Lung (tissue), 12 donors: Measurements from ENCODE around the gene CYSRT1. TPM values are rescaled to one million over a fixed set of nuclear protein-coding genes. Genes with fewer than 3 reads are reported as not detected.

Experiments used
- ATAC-seq: fragments of 200-7000 bp; cut with Tn5 transposase; one replicate; pipeline ENCODE4 v1.9.1; 2020; ENCODE audit warnings: moderate number of reproducible peaks; ENCODE audit not compliant: insufficient read depth, low FRiP score
- DNase-seq, 3 donors: peaks; one replicate each; pipeline ENCODE4 v3.0.0-alpha.2; 2013 to 2017
- H3K27ac ChIP-seq, 2 donors: one replicate each; pipeline ENCODE4 v1.5.1; 2013; ENCODE audit warnings: mild to moderate bottlenecking in 2 of 2, moderate library complexity in 2 of 2, control low read depth in 1 of 2, inconsistent platforms in 1 of 2, low read depth in 1 of 2, low read length in 1 of 2
- H3K27me3 ChIP-seq, 3 donors: one replicate each; pipeline ENCODE4 v1.5.1; 2013; ENCODE audit warnings: low read length in 2 of 3; ENCODE audit not compliant: control insufficient read depth in 3 of 3, insufficient read depth in 3 of 3
- H3K36me3 ChIP-seq, 4 donors: one replicate each; pipeline ENCODE4 v1.5.1; 2013; ENCODE audit warnings: low read length in 4 of 4, mild to moderate bottlenecking in 1 of 4, moderate library complexity in 1 of 4; ENCODE audit not compliant: control insufficient read depth in 4 of 4, insufficient read depth in 4 of 4
- H3K4me1 ChIP-seq, 5 donors: one replicate each; pipeline ENCODE4 v1.5.1; 2013; ENCODE audit warnings: low read length in 5 of 5, mild to moderate bottlenecking in 2 of 5, moderate library complexity in 1 of 5; ENCODE audit not compliant: control insufficient read depth in 5 of 5, insufficient read depth in 5 of 5
- H3K4me3 ChIP-seq: one replicate; pipeline ENCODE4 v1.5.1; 2013; ENCODE audit warnings: mild to moderate bottlenecking, control low read depth, moderate library complexity
- H3K9ac ChIP-seq, 2 donors: one replicate each; pipeline ENCODE4 v1.5.1; 2013; ENCODE audit warnings: low read length in 2 of 2, control low read depth in 1 of 2; ENCODE audit not compliant: insufficient read depth in 1 of 2
- H3K9me3 ChIP-seq, 4 donors: one replicate each; pipeline ENCODE4 v1.5.1; 2013; ENCODE audit warnings: low read length in 3 of 4, mild to moderate bottlenecking in 1 of 4, moderate library complexity in 1 of 4; ENCODE audit not compliant: control insufficient read depth in 4 of 4, insufficient read depth in 3 of 4
- CTCF ChIP-seq: IDR thresholded peaks from 2 replicates; pipeline ENCODE4 v1.5.1; 2012; ENCODE audit warnings: mild to moderate bottlenecking; ENCODE audit errors: control extremely low read depth, extremely low read depth
- WGBS, 2 donors: extraction: QIAGEN DNeasy Blood & Tissue Kit; methylation state at CpG; one replicate each; pipeline ENCODE4 v1.1.7; 2013; 5-methylcytosine and 5-hydroxymethylcytosine counted together
- polyA plus RNA-seq, 2 donors: library from polyadenylated mRNA; stranded (reverse); fragments of 200-250 nt; gene quantifications; one replicate each; pipeline ENCODE4 v1.2.1, GENCODE V29; 2013
- total RNA-seq, 2 donors: library from RNA; depleted of rRNA in 1 of 2; stranded (reverse); fragments of >200 nt in 1 of 2; gene quantifications; one replicate each; pipeline ENCODE4 v1.2.1, GENCODE V29; 2014 to 2021
- donor health status: control.
- donor health status: control.
- donor health status: Bipolar disorder and iron deficiency.
- donor health status: healthy.
- donor health status: DM: yes; HTN: yes; CAD: no.

Gene CYSRT1
- total and polyA plus RNA-seq, 4 donors: 0.70 to 2.7 (median 0.92) TPM; not detected in 1

DNA sequence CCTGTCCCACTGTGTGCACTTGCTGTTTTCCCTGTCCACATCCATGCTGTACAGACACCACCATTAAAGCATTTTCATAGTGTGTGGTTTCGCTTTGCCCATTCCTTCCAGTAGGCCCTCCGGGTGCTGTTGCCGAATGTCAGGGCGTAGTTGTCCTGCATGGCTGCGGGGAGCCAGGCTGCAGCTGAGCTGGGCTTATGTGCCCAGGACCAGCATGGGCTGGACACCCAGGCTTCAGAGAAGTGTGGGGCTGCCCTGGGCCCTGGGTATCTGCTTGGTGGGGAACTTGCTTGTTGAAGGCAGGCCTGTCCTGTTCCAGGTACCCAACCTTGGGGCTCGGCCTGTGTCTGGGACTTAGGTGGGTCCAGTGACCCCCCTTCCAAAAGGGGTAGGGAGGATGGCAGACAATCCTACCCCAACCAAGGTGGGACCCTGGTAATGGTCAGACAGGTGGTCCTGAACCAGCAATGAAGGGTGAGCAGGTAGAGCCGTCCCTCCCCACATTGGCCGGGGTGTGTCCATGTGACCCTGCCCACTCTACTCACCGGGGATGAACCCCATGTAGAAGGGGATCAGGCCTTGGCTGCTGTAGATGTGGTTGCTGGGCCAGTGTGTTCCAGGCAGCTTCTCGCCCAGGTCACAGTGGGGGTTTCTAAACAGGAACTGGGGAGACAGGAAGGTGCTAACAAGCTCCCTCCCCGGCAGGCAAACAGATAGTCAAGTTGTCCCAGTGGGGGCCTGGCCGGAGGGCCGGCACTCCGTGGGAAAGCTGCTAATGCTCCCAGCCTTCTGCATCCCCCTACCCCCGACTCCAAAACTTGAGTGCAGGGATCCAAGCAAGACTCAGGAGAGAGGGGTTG is 18.9 kb downstream of the CYSRT1 start:
- peaks cover 0 to 20% (median 12%) of the 10 kb centered on the region in 4 donors for H3K36me3 ChIP-seq
- H3K9me3 ChIP-seq: no peaks in the 10 kb centered on the region
- H3K4me3 ChIP-seq: peak overlapping the region; percentile 0
- WGBS, 2 donors: 71 to 78% methylated on average over 15 of the region's 15 CpGs
- no peak overlapping the region for H3K9ac ChIP-seq
- DNase-seq (no peak), ATAC-seq (no peak)
- no peak for TF ChIP-seq CTCF
- H3K27me3 ChIP-seq: no peaks in the 10 kb centered on the region
- H3K4me1 ChIP-seq: peaks cover 0 to 23% (median 8%) of the 10 kb centered on the region in 5 donors
- no peak overlapping the region for H3K27ac ChIP-seq

- no peak overlapping the region for H3K4me3 ChIP-seq
- DNase-seq (no peak), ATAC-seq (no peak)
- H3K4me1 ChIP-seq: peaks cover 0 to 23% (median 8%) of the 10 kb centered on the region in 5 donors
- WGBS, 2 donors: 82% methylated on average over 36 of the region's 36 CpGs
- peaks cover 0 to 20% (median 12%) of the 10 kb centered on the region in 4 donors for H3K36me3 ChIP-seq
- H3K9me3 ChIP-seq: no peaks in the 10 kb centered on the region
- no peak overlapping the region for H3K27ac ChIP-seq
- no peak overlapping the region for H3K9ac ChIP-seq
- H3K27me3 ChIP-seq: no peaks in the 10 kb centered on the region
- no peak for TF ChIP-seq CTCF
Measured at GRCh38 chr9:137244486-137245449, 19.8 kb downstream of the CYSRT1 start.

DNA sequence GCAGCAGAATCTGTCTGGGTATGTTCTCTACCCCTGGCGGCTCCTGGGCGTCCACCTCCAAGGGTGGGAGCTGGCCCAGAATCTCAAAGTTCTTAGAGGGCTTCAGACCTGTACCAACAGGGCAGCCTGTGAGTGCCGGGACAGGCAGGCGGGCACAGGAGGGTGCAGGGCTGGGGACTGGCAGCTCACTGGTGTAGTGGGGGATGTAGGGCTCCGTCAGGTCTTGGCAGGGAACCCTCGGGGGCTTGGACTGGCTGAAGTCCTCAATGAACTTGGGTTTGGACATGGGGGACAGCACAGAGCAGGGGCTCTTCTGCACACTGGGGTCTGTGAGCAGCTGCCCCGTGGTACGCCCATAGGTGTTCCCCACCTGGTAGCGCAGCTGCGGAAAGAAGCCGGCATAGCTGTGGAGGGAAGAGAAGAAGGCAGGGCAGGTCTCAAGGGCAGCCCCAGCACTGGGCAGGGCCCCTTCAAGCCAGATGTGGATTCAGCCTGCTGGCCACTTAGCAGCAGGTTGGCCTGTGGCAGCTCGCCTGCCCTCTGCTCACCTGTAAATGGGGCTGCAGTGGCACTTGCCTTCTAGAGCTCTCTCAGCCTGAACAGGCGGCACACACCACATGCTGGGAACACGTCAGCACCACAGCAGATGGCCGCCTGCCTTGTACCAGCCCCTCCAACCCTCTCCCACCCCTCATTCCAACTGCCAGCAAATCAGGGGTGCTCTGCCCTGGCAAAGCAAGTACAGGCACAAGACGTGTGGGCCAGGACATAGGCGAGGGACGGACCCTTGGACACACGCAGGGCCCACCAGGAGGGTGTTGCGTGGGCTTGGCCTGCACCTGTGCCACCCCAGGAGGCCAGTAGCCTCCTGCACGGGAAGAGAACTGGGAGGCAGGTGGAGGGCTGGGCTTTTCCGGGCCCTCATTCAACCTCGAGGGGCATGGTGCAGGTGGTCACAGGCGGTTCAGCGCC is 20.8 kb downstream of the CYSRT1 start:
- WGBS, 2 donors: 94 to 96% methylated on average over 25 of the region's 25 CpGs
- peaks cover 0 to 23% (median 8%) of the 10 kb centered on the region in 5 donors for H3K4me1 ChIP-seq
- no peaks in the 10 kb centered on the region for H3K9me3 ChIP-seq
- H3K36me3 ChIP-seq: peaks cover 0 to 20% (median 12%) of the 10 kb centered on the region in 4 donors
- DNase-seq (no peak), ATAC-seq (no peak)
- no peak for TF ChIP-seq CTCF
- no peaks in the 10 kb centered on the region for H3K27me3 ChIP-seq
- no peak overlapping the region for H3K9ac ChIP-seq
- H3K4me3 ChIP-seq: no peak overlapping the region
- H3K27ac ChIP-seq: no peak overlapping the region
